GM19372 (cell line): ENCODE data around the gene CYTH4.

Experiments used
- ATAC-seq: cut with Tn5 transposase; IDR thresholded peaks from one replicate; pipeline ENCODE4 v1.9.1; 2021; ENCODE audit warnings: mild to moderate bottlenecking, low read depth, moderate library complexity; ENCODE audit not compliant: unreplicated experiment

Gene CYTH4

GRCh38 chr22:37363261-37363992 lies 81.1 kb downstream of the CYTH4 start:
- ATAC-seq: no peak
